GDM1 (cell line): ENCODE data around the gene PLD1.
"Not testable (repeated sequence)": the region's sequence is repeated elsewhere in the genome, so short reads cannot be mapped to it uniquely, and the experiment has no call there.

ENCODE experiments used
- DNase-seq: peaks from one replicate; lab custom pipeline; 2025; lab: John Stamatoyannopoulos, UW

The PLD1 gene

DNA sequence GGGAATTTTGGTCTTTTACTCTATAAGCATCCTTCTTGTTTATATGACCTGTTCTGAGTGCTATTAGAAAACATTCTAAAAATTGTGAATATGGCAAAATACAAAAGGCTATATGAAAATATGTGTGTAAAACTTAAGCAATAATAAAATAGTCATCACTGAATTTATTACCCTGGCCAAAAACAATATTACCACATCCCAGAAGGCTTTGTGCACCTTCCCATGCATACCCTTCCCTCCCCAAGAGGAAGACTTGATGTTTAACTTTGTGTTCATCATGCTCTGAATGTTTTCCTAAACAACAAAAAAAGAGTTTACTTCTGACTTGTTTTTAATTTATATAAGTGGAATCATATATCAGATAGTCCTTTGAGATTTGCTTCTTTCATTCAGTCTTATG is 195.0 kb downstream of the PLD1 start:
- DNase-seq: no peak

DNA sequence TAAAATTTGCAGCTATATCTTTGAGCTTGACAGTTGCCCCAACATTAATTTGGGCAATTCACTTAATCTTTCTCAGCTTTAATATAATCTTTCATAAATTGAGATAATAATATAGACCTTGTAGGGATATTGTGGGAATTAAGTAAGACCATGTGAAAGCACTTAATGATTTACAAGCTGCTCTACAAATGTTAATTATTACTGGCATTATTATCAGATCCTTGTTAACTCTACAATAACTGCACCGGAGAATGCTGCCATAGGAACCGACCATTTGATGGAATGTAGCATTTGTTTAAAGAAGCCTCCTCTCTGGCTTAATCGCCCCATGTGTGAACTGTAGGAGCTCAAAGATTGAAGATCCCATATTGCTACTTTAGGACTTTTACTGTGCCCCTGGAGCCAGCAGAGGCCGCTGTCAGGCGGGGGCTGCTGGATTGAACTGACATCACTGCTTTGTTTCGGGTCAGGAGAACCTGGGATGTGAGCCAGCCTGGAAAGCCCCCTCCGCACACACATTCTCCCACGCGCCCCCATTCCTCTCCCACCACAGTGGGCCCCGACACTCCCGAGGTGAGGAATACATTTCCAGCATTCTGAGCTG is 195.9 kb downstream of the PLD1 start:
- DNase-seq: no peak

DNA sequence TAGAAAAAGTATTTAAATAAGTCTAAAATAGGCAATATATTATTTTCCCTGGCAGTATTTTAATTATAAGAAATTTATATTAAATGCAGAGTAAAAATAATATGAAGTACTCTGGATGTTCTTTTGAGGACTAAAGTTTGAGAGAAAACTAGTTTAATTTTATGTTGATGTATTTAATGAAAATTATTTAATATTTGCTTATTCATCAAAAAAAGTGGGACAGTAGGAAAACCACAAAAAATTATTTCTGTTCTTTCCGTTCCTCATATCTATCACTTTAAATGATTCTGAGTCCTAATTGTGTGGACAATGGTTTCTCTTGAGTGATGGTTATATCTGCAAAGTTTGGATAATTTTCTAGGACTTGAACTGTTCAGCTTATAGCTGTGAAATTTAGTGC is 202.8 kb downstream of the PLD1 start:
- no peak for DNase-seq

DNA sequence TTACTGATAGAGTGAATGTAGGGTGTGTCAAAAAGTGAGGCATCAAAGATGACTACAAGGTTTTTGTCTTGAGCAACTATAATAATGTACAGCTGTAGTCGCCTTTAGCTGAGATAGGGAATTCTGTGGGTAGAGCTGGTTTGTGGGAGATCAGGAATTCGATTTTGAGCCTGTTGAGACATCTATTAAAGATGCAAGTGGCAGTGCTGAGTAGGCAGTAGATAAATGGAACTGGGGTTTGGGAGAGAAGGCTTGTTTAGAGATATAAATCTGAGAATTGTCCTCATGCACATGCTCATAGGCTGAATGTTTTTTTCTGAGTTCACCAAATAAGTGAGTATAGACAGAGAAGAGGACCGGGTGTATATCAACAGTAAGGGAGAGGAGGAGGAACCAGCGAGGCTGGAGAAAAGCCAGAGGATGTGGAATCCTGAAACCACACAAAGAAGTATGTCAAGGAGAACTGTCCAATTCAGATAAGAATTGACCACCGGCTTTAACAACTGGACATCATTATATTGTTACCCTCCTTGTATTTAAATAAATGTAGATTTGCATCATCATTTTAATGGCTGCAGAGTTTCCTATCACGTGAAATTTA is 204.0 kb downstream of the PLD1 start:
- DNase-seq: no peak

DNA sequence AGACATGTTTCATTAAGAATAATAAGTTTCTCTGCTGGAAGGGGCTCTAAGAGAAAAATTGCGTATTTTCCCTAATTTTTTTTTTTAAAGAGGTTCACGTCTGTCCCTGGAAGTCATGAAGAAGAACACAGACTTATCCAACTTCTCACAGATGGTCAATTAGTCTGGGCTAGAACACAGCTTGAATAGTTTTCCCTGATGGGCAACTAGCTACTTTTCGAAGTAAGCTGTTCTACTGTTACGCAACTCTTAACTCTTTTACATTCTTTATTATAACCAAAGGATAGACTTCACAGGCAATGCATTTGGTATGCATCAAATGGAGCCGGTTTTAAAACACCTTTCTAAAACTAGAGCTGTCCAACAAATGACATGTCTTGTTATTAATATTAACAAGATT is 205.9 kb downstream of the PLD1 start:
- DNase-seq: no peak

DNA sequence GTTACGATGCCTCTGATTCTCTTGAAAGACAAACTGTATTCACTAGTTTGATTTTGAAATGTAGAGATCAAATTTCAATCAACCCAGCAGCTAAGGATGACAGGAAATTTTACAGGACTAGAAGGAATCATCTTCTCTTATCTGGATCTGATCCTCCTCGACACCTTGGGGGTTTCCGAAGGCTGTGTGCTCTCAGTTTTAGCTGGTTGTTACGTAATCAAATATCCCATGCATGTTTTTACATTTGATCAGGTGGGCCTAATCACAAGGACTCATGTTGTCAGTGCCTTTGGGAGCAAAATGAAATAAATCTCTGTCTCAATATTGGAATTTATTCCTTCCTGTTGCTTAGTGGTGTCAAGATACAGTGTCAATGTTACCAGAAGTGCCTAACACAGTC is 208.2 kb downstream of the PLD1 start:
- no peak for DNase-seq

DNA sequence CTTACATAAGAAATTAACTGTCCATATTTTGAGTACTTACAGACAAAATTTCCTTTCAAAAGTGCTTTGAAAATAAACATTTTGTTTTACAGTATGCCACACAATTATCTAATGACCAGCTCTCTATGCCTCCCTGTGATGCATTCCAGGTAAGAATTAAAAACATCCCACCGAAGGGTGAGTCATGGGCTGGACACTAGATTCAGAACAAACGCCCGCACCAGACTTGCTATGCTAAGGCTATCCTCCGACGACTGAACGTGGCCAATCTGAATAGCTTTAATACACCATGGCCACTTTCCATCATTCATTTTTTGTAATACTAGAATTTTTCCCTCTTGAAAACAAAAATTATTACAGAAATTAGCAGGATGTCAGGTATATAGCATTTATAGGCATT is 210.3 kb downstream of the PLD1 start:
- DNase-seq: no peak

DNA sequence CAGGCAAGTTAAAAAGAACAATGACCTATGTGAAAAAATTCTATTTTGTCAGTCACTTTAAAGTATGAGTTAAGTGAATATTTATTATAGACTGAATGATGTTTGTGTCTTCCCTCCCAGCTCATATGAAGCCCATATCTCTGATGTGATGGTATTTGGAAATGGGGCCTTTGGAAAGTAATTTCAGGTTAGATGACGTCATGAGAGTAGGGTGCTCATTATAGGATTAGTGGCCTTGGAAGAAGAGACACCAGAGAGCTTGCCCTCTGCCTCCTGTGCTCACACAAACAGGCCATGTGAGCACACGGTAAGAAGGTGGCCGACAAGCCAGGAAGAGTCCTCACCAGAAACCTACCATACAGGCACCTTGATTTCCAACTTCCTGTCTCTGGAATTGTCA is 211.3 kb downstream of the PLD1 start:
- DNase-seq: no peak

DNA sequence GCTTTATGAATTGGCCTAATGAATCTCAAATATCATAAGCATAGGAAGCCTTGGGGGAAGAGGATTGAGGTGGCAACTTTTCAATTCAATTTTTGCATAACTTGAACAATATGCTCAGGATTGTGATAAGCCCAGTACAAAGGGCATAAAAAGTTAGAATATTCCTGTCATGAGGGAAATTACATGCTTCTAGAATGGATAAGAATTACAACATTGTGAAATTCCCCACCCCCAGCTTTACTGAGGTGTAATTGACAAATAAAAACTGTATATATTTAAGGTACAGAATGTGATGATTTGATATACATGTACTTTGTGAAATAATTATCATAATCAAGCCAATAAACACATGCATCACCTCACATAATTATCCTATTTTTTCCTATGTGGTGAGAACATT is 217.5 kb downstream of the PLD1 start:
- DNase-seq: no peak

GRCh38 chr3:171591070-171591469 is 219.2 kb downstream of the PLD1 start:
- DNase-seq: no peak

- DNase-seq: no peak
Measured at GRCh38 chr3:171586274-171586673, 224.0 kb downstream of the PLD1 start.

GRCh38 chr3:171585039-171585438 is 225.2 kb downstream of the PLD1 start:
- no peak for DNase-seq

- DNase-seq: no peak
Measured at GRCh38 chr3:171584100-171584499, 226.2 kb downstream of the PLD1 start.

DNA sequence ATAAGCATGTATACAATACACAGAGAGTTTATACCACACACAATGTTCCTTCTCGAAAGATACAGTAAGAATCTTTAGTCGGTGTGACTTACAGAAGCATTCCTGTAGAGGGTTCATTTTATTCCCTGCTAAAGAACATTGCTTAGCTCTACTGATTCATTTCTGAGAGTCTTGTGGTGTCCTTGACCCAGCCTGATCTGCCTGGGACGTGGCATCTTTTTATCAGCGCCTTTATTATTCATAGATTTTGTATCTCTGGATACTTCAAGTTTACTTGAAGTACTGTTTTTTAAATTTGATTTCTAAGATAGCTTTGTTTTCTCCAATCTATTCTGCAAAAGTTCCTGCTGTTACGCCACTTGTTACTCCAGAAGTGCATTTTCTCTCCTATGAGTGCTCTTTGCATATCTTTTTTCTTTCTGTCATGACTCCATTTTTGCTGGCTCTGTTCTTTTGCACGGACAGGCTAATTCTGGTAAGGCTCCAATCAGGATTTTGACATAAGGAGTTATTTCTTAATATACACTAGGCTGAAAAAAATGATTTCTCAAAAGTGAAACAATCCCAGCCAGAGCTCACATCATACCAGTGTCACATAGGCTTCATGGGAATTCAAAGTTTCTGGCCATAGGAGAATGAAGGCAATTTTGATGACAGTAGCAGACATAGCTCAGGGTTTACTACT is 235.6 kb downstream of the PLD1 start:
- DNase-seq: no peak

GRCh38 chr3:171569571-171570132 is 240.6 kb downstream of the PLD1 start:
- no peak for DNase-seq

DNA sequence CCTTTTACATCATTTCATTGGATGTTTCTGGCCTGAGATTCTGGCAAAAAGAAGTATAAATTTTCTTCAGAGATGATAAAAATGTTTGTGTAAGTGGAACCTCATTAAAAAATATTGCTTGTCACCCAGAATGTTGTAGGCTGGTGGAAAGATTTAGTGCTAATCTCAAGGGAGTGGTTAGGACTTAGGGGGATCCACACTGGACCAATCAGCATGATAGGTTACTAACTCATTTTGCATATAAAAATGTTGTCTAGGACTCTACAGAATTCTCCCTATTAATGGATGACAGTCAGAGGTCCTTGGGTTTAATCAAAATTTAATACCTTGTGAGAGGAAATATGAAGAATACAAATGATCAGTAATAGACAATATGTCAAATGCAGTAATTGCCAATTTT is 241.5 kb downstream of the PLD1 start:
- DNase-seq: no peak

DNA sequence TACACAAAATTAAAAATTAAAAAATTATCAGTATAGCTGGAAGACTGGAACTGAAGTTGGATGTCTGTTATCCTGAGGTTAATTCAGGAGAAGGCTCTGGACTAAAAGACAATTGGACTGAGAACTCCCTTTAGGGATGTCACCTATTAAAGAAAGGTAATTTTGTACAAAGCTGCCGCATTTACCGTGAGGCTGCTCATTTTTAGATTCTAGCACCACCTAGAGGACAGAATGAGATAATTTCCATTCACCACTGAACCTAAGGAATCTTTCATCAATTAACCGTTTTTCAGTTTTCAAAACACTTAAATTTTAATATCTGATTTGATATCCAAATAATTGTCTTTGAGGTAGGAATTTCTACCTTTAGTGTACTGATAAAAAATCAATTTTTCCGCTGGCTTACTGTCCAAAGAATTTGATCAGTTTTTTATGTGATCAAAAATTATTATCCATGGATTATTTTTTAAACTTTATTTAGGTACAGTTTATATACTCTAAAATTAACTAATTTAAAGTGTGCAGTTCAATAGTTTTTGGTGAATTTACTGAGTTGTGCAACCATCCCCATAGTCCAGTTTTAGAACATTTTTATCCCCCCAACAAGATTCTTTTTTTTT is 243.4 kb downstream of the PLD1 start:
- no peak for DNase-seq

- no peak for DNase-seq
Measured at GRCh38 chr3:171565481-171566058, 244.7 kb downstream of the PLD1 start.

GRCh38 chr3:171564748-171565480 is 245.4 kb downstream of the PLD1 start:
- no peak for DNase-seq

GRCh38 chr3:171563298-171563697 is 247.0 kb downstream of the PLD1 start:
- DNase-seq: no peak

DNA sequence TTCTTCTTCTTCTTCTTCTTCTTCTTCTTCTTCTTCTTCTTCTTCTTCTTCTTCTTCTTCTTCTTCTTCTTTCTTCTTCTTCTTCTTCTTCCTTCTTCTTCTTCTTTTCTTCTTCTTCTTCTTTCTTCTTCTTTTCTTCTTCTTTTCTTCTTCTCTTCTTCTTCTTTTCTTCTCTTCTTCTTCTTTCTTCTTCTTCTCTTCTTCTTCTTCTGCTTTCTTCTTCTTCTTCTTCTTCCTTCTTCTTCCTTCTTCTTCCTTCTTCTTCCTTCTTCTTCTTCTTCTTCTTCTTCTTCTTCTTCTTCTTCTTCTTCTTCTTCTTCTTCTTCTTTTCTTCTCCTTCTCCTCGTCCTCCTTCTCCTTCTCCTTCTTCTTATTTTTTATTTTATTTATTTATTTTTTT is 247.8 kb downstream of the PLD1 start:
- DNase-seq: not testable (repeated sequence)
